ENCODE results near the gene HEATR5B.
A peak's percentile ranks its signal among the peaks of the same experiment; 100 is the strongest.
"Not testable (repeated sequence)": the region's sequence is repeated elsewhere in the genome, so short reads cannot be mapped to it uniquely, and the experiment has no call there.

The HEATR5B gene

DNA sequence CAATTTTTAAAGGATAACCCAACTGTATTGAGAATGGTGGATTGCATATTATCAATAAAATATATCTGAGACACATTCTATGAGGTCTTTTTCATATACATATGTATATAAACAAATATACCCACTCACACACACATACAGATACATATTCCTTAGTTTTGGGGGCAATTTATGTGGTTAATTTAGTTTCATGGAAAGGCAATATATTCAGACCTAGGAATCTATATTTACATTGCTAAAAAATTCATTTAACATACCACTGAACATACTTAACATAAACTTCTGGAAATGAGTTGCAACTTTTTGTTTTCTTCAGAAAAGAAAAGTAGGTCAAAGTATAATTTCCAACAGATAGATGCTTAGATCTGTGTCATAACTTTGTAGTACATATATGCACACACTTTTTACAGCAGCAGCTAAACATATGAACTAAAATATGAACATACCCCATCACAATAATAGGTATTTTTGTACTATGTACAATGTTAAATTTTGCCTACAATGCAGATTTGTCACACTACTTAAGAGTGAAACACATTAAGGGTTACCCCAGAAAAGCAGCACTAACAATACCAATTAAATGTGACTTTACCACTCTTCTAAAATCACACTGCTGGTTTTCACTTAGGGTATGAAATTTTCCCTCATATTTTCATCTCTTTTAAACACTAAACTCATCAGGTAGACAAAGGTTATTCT, 23.0 kb downstream of the HEATR5B start:
- no peak for DNase-seq

- DNase-seq: no peak
Measured at GRCh38 chr2:37060446-37060845, 23.7 kb downstream of the HEATR5B start.

DNA sequence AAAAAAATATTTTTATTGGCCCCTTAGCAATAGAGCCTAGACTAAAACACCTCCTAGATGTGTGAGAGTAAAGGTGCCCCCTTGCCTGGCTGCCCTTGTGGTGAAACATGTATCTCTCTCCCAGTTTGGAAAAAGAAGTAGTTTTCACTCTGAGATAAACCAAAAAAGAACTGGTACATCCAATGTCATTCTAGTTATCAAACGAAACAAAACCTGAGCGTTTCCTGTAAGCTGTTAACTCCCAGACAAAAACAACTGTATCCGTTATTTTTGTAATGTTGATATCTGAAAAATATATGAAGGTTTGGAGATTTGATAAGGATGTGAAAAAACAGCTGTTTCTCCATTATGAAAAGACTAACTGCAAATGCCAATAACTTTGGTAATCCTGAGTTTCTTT, 24.3 kb downstream of the HEATR5B start:
- DNase-seq: no peak

- no peak for DNase-seq
Measured at GRCh38 chr2:37052600-37053332, 31.4 kb downstream of the HEATR5B start.

DNA sequence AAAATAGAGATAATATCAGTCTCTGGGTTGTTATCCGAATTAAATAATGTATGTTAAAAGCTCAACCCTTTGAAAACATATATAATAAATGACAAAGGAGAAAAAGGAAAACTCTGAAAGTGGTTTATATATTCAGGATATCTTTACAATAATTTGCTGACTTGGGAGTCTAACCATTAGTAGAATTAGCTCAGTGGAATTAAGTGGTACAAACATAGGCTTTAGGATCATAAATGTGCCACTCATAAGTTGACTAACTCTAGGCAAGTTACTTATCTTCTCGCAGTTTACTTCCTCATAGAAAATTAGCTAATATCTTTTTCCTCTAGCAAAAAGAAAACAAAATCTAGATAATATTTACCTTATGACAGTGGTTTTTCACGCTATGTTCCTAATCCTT, 44.6 kb downstream of the HEATR5B start:
- DNase-seq: no peak

GRCh38 chr2:37037771-37038170, 46.4 kb downstream of the HEATR5B start:
- no peak for DNase-seq

GRCh38 chr2:37029758-37030157, 54.4 kb downstream of the HEATR5B start:
- DNase-seq: no peak

GRCh38 chr2:37026050-37026449, 58.1 kb downstream of the HEATR5B start:
- no peak for DNase-seq

DNA sequence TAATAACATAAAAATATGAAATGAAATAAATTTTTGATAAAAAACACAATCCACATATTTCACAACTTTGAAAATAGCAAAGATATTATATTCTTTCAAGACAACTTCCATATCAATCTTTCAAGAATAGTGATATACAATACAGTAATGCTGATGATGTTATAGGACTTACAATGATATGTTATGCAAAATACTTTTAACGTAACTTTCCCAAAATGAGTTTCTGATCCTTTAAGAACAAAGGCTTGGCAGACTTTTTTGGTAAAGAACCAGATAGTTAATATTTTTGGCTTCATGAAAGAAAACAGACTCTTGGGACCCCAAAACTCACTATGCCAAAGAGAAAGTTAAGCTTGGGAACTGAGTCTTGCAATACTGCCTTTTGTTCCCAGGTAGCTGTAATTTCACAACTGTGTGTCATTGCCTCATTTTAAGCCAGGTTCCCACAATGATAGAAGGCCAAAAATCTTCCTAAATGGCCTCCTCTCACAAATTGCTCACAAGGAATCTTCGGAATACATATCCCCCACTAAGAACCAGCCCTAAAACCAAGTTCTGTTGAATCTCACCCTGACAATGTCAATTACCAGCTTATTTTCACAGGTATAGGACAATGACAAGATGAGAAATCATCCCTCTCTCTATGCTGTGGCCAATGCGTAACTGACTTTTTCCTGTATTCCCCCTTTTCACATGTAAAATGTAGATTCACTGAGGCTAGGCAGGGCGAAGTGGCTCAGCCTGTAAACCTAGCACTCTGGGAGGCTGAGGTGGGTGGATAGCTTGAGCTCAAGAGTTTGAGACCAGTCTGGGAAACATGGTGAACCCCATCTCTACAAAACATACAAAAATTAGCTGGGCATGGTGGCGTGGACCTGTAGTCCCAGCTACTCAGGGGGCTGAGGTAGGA, 63.0 kb downstream of the HEATR5B start:
- no peak for DNase-seq

GRCh38 chr2:37020212-37020886, 63.8 kb downstream of the HEATR5B start:
- no peak for DNase-seq

DNA sequence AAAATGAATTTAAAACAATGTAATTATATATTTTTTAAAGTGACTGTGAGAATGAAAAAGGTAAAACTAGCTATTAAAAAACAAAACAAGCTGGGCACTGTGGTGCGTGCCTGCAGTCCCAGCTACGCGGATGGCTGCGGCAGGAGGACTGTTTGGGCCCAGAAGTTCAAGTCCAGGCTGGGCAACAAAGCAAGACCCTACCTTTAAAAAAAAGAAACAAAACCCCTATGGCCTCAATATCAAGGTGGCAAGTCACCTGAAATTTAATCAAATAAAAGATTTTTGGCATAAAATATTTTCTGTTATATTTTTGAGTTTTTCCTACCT, 70.9 kb downstream of the HEATR5B start:
- DNase-seq: no peak

DNA sequence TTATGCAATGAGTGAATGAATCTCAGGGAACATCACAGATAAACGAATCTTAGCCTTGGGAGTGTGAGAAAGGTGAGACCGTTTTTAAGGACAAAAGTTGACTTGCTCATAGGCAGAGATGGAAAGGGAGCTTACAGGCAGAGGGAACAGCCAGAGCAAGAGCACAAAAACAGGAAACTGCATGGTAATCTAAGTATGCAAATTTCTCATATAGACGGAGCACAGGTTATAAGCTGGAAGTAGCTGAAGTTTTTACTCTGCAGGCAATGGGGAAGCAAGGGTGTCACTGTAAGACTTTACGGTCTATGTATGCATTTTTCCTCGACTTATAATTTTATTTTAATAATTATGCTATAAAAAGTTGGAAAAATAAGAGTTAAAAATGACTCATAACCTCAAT, 73.0 kb downstream of the HEATR5B start:
- no peak for DNase-seq

- DNase-seq: peak; percentile 42
Measured at GRCh38 chr2:37005118-37005868, 78.9 kb downstream of the HEATR5B start.

DNA sequence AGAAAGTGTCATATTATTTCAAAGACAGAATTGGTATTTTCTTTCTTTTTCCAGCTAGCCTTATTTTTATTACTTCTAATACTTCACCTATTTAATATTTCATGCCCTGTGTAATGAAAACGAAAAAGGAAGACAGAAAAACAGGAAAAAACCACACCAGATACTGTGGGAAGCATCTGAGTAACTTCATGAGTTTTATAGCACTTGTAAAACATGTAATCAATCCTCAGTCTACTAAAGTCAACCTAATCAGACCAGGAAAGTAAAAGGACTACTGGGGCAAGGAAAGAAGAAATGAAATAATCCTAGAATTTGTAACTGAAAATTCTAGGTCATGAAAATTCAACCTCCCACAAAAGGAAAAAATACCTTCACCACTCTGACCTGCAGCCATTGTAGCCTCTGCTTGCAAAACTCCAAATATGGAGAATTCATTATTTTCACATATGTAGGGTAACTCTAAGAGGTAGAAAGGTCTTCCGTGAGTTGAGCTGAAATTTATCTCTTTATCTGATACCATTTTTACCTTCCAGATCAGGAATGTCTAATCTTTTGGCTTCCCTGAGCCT, 83.1 kb downstream of the HEATR5B start:
- DNase-seq: no peak

DNA sequence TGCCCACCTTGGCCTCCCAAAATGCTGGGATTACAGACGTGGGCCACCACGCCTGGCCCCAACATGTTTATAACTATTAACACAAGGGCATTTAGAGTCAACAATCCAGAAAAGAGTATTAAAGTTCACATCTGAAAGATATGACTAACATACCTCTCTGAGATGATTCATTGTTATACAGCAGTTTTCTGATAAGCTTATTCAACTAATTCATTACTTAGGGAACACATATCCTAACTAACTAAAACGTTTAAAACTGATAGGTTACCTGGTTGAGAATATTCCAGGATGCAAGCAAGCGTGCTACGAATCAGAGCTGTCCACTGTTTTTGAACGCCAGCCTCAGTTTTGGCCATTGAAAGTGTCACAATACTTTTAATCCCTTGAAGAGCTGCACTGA, 83.9 kb downstream of the HEATR5B start:
- no peak for DNase-seq

- DNase-seq: not testable (repeated sequence)
Measured at GRCh38 chr2:36999416-36999815, 84.8 kb downstream of the HEATR5B start.

GRCh38 chr2:36993841-36994620, 90.1 kb downstream of the HEATR5B start:
- DNase-seq: no peak

DNA sequence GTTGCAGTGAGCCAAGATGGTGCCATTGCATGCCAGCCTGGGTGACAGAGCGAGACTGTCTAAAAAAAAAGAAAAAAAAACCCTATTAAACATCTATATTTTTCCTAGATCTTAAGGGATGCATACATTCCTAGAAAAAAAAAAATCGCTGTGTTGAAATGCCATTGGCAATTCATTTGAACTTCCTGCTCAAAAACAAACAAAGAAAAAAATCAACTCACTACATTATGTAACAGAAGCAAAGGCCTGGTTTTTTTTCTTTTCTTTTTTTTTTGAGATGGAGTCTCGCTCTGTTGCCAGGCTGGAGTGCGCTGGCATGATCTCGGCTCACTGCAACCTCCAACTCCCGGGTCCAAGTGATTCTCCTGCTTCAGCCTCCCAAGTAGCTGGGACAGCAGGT, 96.2 kb downstream of the HEATR5B start:
- DNase-seq: no peak

- DNase-seq: no peak
Measured at GRCh38 chr2:36982467-36982866, 101.7 kb downstream of the HEATR5B start.

DNA sequence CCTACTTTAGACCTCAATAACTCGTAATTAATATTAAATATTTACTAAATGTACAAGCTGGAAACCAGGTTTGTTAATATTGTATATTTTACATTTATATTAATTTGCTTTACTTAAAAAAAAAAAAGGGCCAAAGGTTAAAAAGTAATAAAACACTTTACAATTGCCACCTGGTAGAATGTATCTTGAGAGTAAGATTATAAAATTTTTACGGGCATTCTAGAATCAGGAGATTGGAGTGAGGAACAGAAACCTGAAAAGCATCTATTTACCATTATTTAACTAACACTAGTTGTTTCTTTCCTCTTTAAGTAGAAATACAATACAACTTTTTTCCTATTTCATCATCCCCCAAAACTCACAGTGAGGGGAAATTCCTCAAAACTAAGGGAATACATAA, 102.3 kb downstream of the HEATR5B start:
- no peak for DNase-seq

- not testable (repeated sequence) for DNase-seq
Measured at GRCh38 chr2:36979007-36979406, 105.2 kb downstream of the HEATR5B start.
